RWPE2 (cell line): ENCODE data around the gene CHRNB1.

Experiments used
- ATAC-seq: fragments of 200-7000 bp; cut with Tn5 transposase; 3 replicates; pipeline ENCODE4 v1.9.1; 2021; ENCODE audit warnings: low read depth
- DNase-seq: peaks from one replicate; pipeline ENCODE4 v3.0.0-alpha.2; 2020; ENCODE audit warnings: low spot score
- H3K27ac ChIP-seq: fragments of 450-650 bp; 2 replicates; pipeline ENCODE4 v1.5.1; 2017; ENCODE audit warnings: mild to moderate bottlenecking; ENCODE audit not compliant: poor library complexity, severe bottlenecking
- H3K27me3 ChIP-seq: fragments of 250-450 bp; sonication (Bioruptor Pico); 2 replicates; pipeline ENCODE4 v1.5.1; 2021; ENCODE audit warnings: mild to moderate bottlenecking, moderate library complexity; ENCODE audit not compliant: insufficient read depth, poor library complexity, severe bottlenecking
- H3K36me3 ChIP-seq: fragments of 250-450 bp; sonication (Bioruptor Pico); 2 replicates; pipeline ENCODE4 v1.5.1; 2020; ENCODE audit warnings: low read depth, mild to moderate bottlenecking, moderate library complexity
- H3K4me1 ChIP-seq: fragments of 250-450 bp; sonication (Bioruptor Pico); 2 replicates; pipeline ENCODE4 v1.5.1; 2021; ENCODE audit warnings: mild to moderate bottlenecking, moderate library complexity; ENCODE audit not compliant: insufficient read depth, poor library complexity, severe bottlenecking
- H3K4me3 ChIP-seq: fragments of 250-450 bp; sonication (Bioruptor Pico); 2 replicates; pipeline ENCODE4 v1.5.1; 2021; ENCODE audit warnings: mild to moderate bottlenecking, moderate library complexity; ENCODE audit not compliant: severe bottlenecking
- H3K9me3 ChIP-seq: fragments of 250-450 bp; sonication (Bioruptor Pico); 2 replicates; pipeline ENCODE4 v1.5.1; 2021; ENCODE audit warnings: mild to moderate bottlenecking, moderate library complexity; ENCODE audit not compliant: severe bottlenecking
- CTCF ChIP-seq: fragments of 450-650 bp; IDR thresholded peaks from one replicate; pipeline ENCODE4 v1.5.1; 2017; ENCODE audit warnings: mild to moderate bottlenecking, moderate library complexity; ENCODE audit not compliant: poor library complexity, severe bottlenecking

CHRNB1 gene

GRCh38 chr17:7436556-7437368 lies 8.1 kb upstream of the CHRNB1 start:
- Histone ChIP-seq H3K27me3 (no peaks in the 10 kb centered on the region), H3K9me3 (no peaks in the 10 kb centered on the region), H3K4me3 (peak overlapping the region; percentile 44), H3K27ac (peak overlapping the region; percentile 82), H3K36me3 (no peaks in the 10 kb centered on the region), H3K4me1 (peaks cover 5% of the 10 kb centered on the region)
- ATAC-seq (peak; percentile 52), DNase-seq (peak; percentile 80)
- peak; percentile 98 for TF ChIP-seq CTCF

- DNase-seq (no peak), ATAC-seq (no peak)
- peak overlapping the region; percentile 82 for H3K27ac ChIP-seq
- no peaks in the 10 kb centered on the region for H3K27me3 ChIP-seq
- H3K36me3 ChIP-seq = no peaks in the 10 kb centered on the region
- TF ChIP-seq CTCF = peak; percentile 82
- H3K9me3 ChIP-seq = no peaks in the 10 kb centered on the region
- H3K4me1 ChIP-seq = peaks cover 5% of the 10 kb centered on the region
- H3K4me3 ChIP-seq = peak overlapping the region; percentile 44
Observed at GRCh38 chr17:7437369-7437863, 7.4 kb upstream of the CHRNB1 start.

- H3K27ac ChIP-seq = peak overlapping the region; percentile 82
- DNase-seq = peak; percentile 79
Observed at GRCh38 chr17:7437950-7438614, 6.8 kb upstream of the CHRNB1 start.

GRCh38 chr17:7438656-7439460 lies 6.0 kb upstream of the CHRNB1 start:
- H3K9me3 ChIP-seq = no peaks in the 10 kb centered on the region
- ATAC-seq (no peak), DNase-seq (no peak)
- H3K27ac ChIP-seq = peak overlapping the region; percentile 82
- H3K4me3 ChIP-seq = peak overlapping the region; percentile 44
- TF ChIP-seq CTCF = no peak
- H3K4me1 ChIP-seq = peaks cover 10% of the 10 kb centered on the region
- no peaks in the 10 kb centered on the region for H3K27me3 ChIP-seq
- no peaks in the 10 kb centered on the region for H3K36me3 ChIP-seq

More at GRCh38 chr17:7437950-7438614, 6.8 kb upstream of the CHRNB1 start:
- peak overlapping the region; percentile 44 for H3K4me3 ChIP-seq
- no peaks in the 10 kb centered on the region for H3K9me3 ChIP-seq
- ATAC-seq = peak; percentile 30
- H3K36me3 ChIP-seq = no peaks in the 10 kb centered on the region
- H3K4me1 ChIP-seq = peaks cover 5% of the 10 kb centered on the region
- no peaks in the 10 kb centered on the region for H3K27me3 ChIP-seq
- TF ChIP-seq CTCF = no peak
